ENCODE data around the gene RARG. TPM values are rescaled to one million over a fixed set of nuclear protein-coding genes. Genes with fewer than 3 reads are reported as not detected.

Gene RARG
- total RNA-seq, 1 donor from 2014 or later, result 5.5 TPM

DNA sequence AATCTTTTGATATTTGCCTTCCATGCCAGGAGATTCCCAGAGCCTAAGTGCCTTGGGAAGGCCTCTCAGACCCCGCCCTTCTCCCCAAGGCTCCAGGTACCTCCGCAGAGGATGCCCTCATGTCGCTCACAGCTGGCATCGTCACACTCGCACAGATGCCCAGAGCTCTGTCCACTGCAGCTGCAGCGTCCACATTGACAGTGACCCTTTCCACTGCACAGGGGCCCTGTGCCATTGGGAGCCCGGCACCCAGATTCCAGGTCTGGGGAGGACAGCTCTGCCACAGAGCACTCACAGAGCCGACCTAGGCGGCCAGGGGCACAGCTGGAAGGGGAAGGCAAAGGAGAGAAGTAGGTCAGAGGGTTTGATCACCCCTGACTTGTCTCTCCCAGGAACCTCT lies 39.0 kb downstream of the RARG start:
- POLR2A ChIA-PET, result interaction anchor here (0.6 to 1.2 kb wide), 3 partner anchors 18 to 35 kb away, joined by 3 to 5 read pairs (median 3); no protein-coding TSS in a partner anchor
- no peaks in the 10 kb centered on the region for H3K27me3 Mint-ChIP-seq
- intact Hi-C loops (cut with micrococcal nuclease), result no loop called here
- H3K9me3 Mint-ChIP-seq, result no peaks in the 10 kb centered on the region
- H3K36me3 Mint-ChIP-seq (ENCODE audit: low read depth), result peaks cover 83% of the 10 kb centered on the region
- H3K4me3 Mint-ChIP-seq, result no peak overlapping the region
- peaks cover 14% of the 10 kb centered on the region for H3K4me1 Mint-ChIP-seq
- no peak overlapping the region for H3K27ac Mint-ChIP-seq
- ATAC-seq (ENCODE audit: low read depth) (no peak), DNase-seq (no peak)
- TF ChIP-seq, protein P1, sequence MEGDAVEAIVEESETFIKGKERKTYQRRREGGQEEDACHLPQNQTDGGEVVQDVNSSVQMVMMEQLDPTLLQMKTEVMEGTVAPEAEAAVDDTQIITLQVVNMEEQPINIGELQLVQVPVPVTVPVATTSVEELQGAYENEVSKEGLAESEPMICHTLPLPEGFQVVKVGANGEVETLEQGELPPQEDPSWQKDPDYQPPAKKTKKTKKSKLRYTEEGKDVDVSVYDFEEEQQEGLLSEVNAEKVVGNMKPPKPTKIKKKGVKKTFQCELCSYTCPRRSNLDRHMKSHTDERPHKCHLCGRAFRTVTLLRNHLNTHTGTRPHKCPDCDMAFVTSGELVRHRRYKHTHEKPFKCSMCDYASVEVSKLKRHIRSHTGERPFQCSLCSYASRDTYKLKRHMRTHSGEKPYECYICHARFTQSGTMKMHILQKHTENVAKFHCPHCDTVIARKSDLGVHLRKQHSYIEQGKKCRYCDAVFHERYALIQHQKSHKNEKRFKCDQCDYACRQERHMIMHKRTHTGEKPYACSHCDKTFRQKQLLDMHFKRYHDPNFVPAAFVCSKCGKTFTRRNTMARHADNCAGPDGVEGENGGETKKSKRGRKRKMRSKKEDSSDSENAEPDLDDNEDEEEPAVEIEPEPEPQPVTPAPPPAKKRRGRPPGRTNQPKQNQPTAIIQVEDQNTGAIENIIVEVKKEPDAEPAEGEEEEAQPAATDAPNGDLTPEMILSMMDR (IDR thresholded peaks at IDR 0.05), result no peak
- CTCF ChIA-PET, result interaction anchor here (0.6 kb wide), 1 partner anchor 75 kb away, joined by 4 read pairs; the partner anchor contains the start of gene ESPL1

DNA sequence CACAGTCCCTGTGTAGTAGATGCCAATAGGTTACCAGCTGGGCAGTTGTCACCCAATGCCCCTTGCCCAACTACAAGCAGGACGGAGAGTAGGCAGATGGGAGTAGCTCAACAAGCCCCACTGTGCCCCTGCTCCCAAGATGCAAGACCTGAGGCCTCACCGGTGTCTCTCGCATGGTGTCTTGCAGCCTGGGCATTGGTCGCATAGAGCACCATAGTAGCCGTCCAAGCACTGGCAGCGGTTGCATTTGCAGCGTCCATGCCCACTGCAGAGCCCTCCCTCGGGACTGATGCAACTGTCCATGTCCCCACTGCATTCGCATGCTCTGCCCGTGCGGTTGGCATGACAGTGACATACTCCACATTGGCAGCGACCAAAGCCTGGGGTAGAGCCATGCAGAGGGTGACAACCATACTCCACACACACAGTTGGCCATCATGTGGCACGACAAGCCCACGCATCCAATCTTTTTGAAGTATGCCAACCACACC lies 39.4 kb downstream of the RARG start:
- Mint-ChIP-seq H3K4me3 (no peak overlapping the region), H3K36me3 (ENCODE audit: low read depth) (peaks cover 85% of the 10 kb centered on the region)
- intact Hi-C loops (cut with micrococcal nuclease), result no loop called here

DNA sequence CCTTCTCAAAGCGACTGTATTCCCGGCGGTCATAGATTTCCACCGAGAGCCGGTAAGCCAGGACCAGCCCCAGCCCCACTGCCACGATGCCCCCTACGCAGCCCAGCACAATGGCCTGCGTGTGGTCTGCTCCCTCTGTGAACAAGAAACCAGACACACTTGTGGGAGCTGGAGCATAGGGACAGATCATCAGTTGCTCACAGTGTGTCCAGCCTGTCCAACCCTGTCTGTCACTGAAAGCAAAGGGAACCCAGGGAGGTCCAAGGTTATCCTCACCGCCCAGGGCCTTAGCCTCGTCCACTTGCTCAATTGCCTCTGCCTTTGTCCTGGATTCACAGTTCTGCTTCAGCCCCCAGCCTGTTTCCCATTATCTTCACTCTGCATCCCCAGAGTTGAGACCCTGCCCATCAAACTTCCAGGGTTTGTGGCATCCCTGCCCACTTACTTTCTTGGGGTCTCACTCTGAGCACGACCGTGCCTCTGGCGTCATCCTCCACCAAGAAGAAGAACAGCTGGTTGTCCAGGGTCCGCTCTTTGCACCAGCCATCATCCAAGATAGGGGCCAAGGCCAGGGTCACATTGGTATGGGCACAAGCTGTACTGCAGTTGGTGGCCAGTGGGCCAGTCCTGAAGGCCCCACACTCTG lies 40.0 kb downstream of the RARG start:
- H3K9me3 Mint-ChIP-seq, result no peaks in the 10 kb centered on the region
- H3K4me1 Mint-ChIP-seq, result peaks cover 8% of the 10 kb centered on the region
- DNase-seq (no peak), ATAC-seq (ENCODE audit: low read depth) (no peak)
- H3K27ac Mint-ChIP-seq, result no peak overlapping the region
- POLR2A ChIA-PET, result interaction anchor here (1.0 to 1.2 kb wide), 3 partner anchors 10 to 28 kb away, joined by 3 read pairs; no protein-coding TSS in a partner anchor
- CTCF ChIA-PET, result interaction anchor here (6.1 kb wide), 1 partner anchor 32 kb away, joined by 43 read pairs; no protein-coding TSS in a partner anchor
- H3K27me3 Mint-ChIP-seq, result no peaks in the 10 kb centered on the region
- H3K4me3 Mint-ChIP-seq, result no peak overlapping the region
- peaks cover 87% of the 10 kb centered on the region for H3K36me3 Mint-ChIP-seq (ENCODE audit: low read depth)
- intact Hi-C loops (cut with micrococcal nuclease), result loop anchor here (2.0 kb wide), 1 partner anchor 125 kb away; no protein-coding TSS in a partner anchor
- TF ChIP-seq, protein P1 (IDR thresholded peaks at IDR 0.05), result no peak

More for the DNA sequence above, 39.4 kb downstream of the RARG start:
- DNase-seq (no peak), ATAC-seq (ENCODE audit: low read depth) (no peak)
- Mint-ChIP-seq H3K4me1 (peaks cover 10% of the 10 kb centered on the region), H3K27ac (no peak overlapping the region), H3K27me3 (no peaks in the 10 kb centered on the region), H3K9me3 (no peaks in the 10 kb centered on the region)
- ChIA-PET POLR2A (interaction anchor here (1.2 kb wide), 1 partner anchor 18 kb away, joined by 3 read pairs; no protein-coding TSS in a partner anchor), CTCF (no interaction called here)
- TF ChIP-seq, protein P1 (IDR thresholded peaks at IDR 0.05), result no peak

DNA sequence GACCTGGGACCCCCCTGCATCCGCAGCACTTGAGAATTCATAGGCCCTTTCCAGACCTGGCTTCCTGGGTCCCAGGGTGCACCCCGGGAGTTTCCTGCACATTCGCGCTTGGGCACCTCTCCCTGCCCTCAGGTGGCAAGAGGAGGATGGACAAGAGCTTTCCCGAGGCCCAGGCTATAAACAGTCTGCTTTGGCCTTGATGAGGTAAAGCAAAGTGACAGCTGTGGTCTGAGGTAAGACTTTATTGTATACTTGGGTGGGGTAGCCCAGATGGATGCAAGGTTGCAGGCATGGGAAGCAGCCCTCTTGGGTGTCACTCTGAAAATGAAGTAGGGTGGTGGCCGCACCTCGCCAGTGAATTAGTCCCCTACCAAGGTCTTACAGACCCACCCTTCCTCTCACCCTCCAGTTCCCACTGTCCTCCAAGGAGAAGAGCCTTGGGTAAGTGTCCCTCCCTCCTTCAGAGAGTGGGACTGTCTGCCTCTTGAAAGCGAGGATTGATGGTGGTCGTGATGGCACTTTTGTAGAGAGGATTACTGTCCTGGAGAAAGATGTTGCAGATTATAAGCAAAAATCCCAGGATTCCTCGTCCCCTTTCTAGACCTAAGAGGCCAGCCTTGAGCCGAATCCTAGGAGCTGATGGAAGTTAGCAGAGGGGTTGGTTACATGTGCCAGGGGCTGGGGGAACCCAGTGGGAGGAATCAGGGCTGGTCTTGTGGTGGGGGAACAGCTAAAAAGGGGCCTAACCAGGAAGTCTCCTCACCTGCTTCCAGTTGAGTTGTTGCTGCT lies 40.7 kb downstream of the RARG start:
- POLR2A ChIA-PET, result interaction anchor here (0.7 to 2.1 kb wide), 4 partner anchors 8 to 29 kb away, joined by 3 to 7 read pairs (median 3); no protein-coding TSS in a partner anchor
- intact Hi-C loops (cut with micrococcal nuclease), result loop anchor here (2.0 kb wide), 1 partner anchor 124 kb away; no protein-coding TSS in a partner anchor
- DNase-seq (no peak), ATAC-seq (ENCODE audit: low read depth) (no peak)
- no peak overlapping the region for H3K27ac Mint-ChIP-seq
- H3K36me3 Mint-ChIP-seq (ENCODE audit: low read depth), result peaks cover 87% of the 10 kb centered on the region
- H3K4me3 Mint-ChIP-seq, result no peak overlapping the region
- H3K27me3 Mint-ChIP-seq, result no peaks in the 10 kb centered on the region
- no peaks in the 10 kb centered on the region for H3K9me3 Mint-ChIP-seq
- TF ChIP-seq, protein P1 (IDR thresholded peaks at IDR 0.05), result no peak
- H3K4me1 Mint-ChIP-seq, result peaks cover 8% of the 10 kb centered on the region
- CTCF ChIA-PET, result interaction anchor here (1.4 to 6.1 kb wide), 3 partner anchors 8 to 125 kb away, joined by 6 to 43 read pairs (median 7); no protein-coding TSS in a partner anchor

Data from activated B cell treated with CpG ODN at 0.5 μM for 24 hours (primary cell).